GM12865 (cell line): ENCODE measurements around the gene PGAP6.

Experiments
- DNase-seq: peaks from one replicate; pipeline ENCODE4 v3.0.0; 2010; ENCODE audit warnings: low read depth
- H3K4me3 ChIP-seq: 2 replicates; pipeline ENCODE4 v1.5.1; 2011; ENCODE audit warnings: mild to moderate bottlenecking, low read depth, low read length, control low read depth
- CTCF ChIP-seq: IDR thresholded peaks from 2 replicates; pipeline ENCODE4 v1.5.1; 2011; ENCODE audit warnings: low read length, control low read depth, low read depth, inconsistent platforms; ENCODE audit not compliant: insufficient read depth; ENCODE audit errors: missing control alignments

PGAP6 gene

GRCh38 chr16:381789-382717, at the start of gene PGAP6:
Gene PGAP6, minus strand, starts transcription at chr16:381978. Its CDS starts 157 bp downstream, at chr16:381821.
- TF ChIP-seq CTCF: no peak
- DNase-seq: peak; percentile 84

GRCh38 chr16:430904-431303, 49.1 kb upstream of the PGAP6 start:
- no peak overlapping the region for H3K4me3 ChIP-seq
- TF ChIP-seq CTCF: no peak

More at GRCh38 chr16:381789-382717, at the start of gene PGAP6:
- peak within 1 kb of the TSS; percentile 93 for H3K4me3 ChIP-seq

GRCh38 chr16:427250-427649, 45.5 kb upstream of the PGAP6 start:
- no peak for DNase-seq
- peak overlapping the region; percentile 76; the same call in 1 of the 2 replicates for H3K4me3 ChIP-seq
- TF ChIP-seq CTCF: no peak

More at GRCh38 chr16:430904-431303, 49.1 kb upstream of the PGAP6 start:
- DNase-seq: no peak

- DNase-seq: no peak
- no peak for TF ChIP-seq CTCF
- peak overlapping the region; percentile 76 for H3K4me3 ChIP-seq
Measured at GRCh38 chr16:426906-427249, 45.1 kb upstream of the PGAP6 start.

GRCh38 chr16:426115-426905, 44.5 kb upstream of the PGAP6 start:
- peak overlapping the region; percentile 76 for H3K4me3 ChIP-seq
- TF ChIP-seq CTCF: no peak
- peak; percentile 31 for DNase-seq

- TF ChIP-seq CTCF: no peak
- no peak for DNase-seq
- peak overlapping the region; percentile 76; the same call in 1 of the 2 replicates for H3K4me3 ChIP-seq
Measured at GRCh38 chr16:425740-426114, 43.9 kb upstream of the PGAP6 start.
